Epithelial cell of esophagus (primary cell): ENCODE data around the gene CPVL.
A peak's percentile ranks its signal among the peaks of the same experiment; 100 is the strongest.

ENCODE experiments used
- DNase-seq: peaks from one replicate; pipeline ENCODE4 v3.0.0; 2010; ENCODE audit warnings: low read depth
- H3K4me3 ChIP-seq: 2 replicates; pipeline ENCODE4 v1.5.1; 2011; ENCODE audit warnings: mild to moderate bottlenecking, low read length, control low read depth
- CTCF ChIP-seq: IDR thresholded peaks from 2 replicates; pipeline ENCODE4 v1.5.1; 2011; ENCODE audit warnings: low read depth, mild to moderate bottlenecking, low read length, control low read depth, inconsistent platforms; ENCODE audit not compliant: insufficient read depth; ENCODE audit errors: missing control alignments

CPVL gene

GRCh38 chr7:28998105-28998504 lies 148.2 kb downstream of the CPVL start:
- no peak overlapping the region for H3K4me3 ChIP-seq

GRCh38 chr7:28996836-28997235 lies 149.5 kb downstream of the CPVL start:
- no peak for TF ChIP-seq CTCF
- H3K4me3 ChIP-seq = no peak overlapping the region
- peak; percentile 27 for DNase-seq

More at GRCh38 chr7:28998105-28998504, 148.2 kb downstream of the CPVL start:
- DNase-seq = no peak
- no peak for TF ChIP-seq CTCF

- H3K4me3 ChIP-seq = no peak overlapping the region
- DNase-seq = no peak
- no peak for TF ChIP-seq CTCF
Measured at GRCh38 chr7:28993371-28993770, 153.0 kb downstream of the CPVL start.

GRCh38 chr7:28992798-28993197 lies 153.5 kb downstream of the CPVL start:
- DNase-seq = no peak
- no peak overlapping the region for H3K4me3 ChIP-seq
- TF ChIP-seq CTCF = no peak

GRCh38 chr7:28990200-28990960 lies 156.0 kb downstream of the CPVL start:
- H3K4me3 ChIP-seq = no peak overlapping the region
- DNase-seq = no peak
- no peak for TF ChIP-seq CTCF

- no peak for TF ChIP-seq CTCF
- no peak overlapping the region for H3K4me3 ChIP-seq
- no peak for DNase-seq
Measured at GRCh38 chr7:28989211-28989980, 156.9 kb downstream of the CPVL start.
